HG03095 (cell line): ENCODE results near the gene MTX1.
"Not testable (repeated sequence)": the region's sequence is repeated elsewhere in the genome, so short reads cannot be mapped to it uniquely, and the experiment has no call there.

Experiments
- ATAC-seq: cut with Tn5 transposase; IDR thresholded peaks from one replicate; pipeline ENCODE4 v1.9.1; 2021; ENCODE audit warnings: moderate library complexity; ENCODE audit not compliant: unreplicated experiment

MTX1 gene

DNA sequence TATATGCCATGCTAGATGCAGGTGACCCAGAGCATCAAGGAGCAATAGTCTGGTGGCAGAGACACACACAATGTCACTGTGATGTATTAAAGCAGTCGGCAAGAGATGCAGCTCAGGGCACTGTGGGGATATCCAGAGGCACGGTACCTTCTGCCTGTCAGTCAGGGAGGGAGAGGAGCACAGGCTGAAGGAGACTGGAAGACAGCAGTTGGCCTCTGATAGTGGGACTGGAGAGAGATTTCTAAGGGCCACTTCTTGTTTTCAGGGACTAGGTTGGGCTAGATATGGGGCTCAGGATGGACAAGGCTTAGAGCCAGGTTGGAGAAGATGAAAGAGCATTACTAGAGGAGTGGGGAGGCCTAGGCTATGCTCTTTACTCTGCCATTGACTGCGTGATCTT is 22.8 kb downstream of the MTX1 start:
- ATAC-seq: not testable (repeated sequence)

GRCh38 chr1:155232001-155232978 is 23.8 kb downstream of the MTX1 start:
- ATAC-seq: not testable (repeated sequence)

DNA sequence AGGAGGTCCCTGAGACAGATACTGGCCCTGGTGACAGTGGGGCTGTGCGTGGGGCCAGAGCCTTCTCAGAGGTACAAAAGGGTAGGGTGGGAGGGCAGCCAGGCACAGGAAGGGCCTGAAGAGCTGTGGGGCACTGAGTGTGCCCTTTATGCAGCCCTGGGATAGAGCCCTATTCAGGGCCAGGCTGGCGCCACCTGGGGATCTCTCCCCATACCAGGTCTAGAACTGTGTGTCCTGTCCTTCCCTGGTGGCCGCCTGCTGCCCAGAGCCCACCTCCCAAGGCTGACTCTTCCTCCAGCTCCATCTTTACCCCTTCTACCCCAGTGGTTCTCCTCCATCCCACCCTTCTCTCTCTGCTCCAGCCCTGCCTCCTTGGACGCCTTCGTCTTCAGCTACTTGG is 25.0 kb downstream of the MTX1 start:
- ATAC-seq: not testable (repeated sequence)

DNA sequence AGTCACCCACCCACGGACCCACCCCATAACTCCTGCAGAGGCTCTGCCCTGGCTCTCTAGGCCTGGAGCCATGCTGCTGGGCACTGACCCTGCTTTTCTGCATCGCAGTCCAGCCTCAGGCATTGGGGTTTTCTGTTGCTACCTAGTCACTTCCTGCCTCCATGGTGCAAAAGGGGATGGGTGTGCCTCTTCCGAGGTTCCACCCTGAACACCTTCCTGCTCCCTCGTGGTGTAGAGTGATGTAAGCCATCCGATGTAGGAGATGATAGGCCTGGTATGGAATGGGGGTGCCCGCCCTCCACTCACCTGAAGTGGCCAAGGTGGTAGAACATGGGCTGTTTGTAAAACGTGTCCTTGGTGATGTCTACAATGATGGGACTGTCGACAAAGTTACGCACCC is 26.9 kb downstream of the MTX1 start:
- ATAC-seq: not testable (repeated sequence)

- no peak for ATAC-seq
Measured at GRCh38 chr1:155236451-155236850, 28.0 kb downstream of the MTX1 start.

- no peak for ATAC-seq
Measured at GRCh38 chr1:155241069-155241679, 32.7 kb downstream of the MTX1 start.

DNA sequence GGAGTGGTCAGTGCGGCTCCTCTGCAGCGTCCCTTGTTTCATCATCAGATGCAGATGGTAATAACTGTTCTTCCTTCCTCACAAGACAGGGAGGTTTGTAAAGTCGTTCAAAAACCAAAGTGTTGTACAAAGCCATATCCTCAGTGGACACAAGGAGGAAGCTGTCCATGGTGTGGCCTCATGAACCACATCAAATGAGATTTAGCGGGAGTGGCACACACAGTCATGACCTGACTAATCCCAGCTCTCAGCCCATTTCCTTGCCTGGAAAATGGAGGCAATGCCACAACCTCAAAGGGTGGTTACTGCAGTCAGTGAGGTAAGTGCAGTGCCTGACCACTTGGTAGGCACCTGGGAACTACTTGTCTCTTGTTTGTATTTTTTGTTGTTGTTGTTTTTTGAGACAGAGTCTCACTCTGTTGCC is 33.4 kb downstream of the MTX1 start:
- no peak for ATAC-seq

- no peak for ATAC-seq
Measured at GRCh38 chr1:155242805-155243358, 34.4 kb downstream of the MTX1 start.

GRCh38 chr1:155244368-155245162 is 36.1 kb downstream of the MTX1 start:
- ATAC-seq: peak; percentile 74

- no peak for ATAC-seq
Measured at GRCh38 chr1:155245163-155245524, 36.6 kb downstream of the MTX1 start.

DNA sequence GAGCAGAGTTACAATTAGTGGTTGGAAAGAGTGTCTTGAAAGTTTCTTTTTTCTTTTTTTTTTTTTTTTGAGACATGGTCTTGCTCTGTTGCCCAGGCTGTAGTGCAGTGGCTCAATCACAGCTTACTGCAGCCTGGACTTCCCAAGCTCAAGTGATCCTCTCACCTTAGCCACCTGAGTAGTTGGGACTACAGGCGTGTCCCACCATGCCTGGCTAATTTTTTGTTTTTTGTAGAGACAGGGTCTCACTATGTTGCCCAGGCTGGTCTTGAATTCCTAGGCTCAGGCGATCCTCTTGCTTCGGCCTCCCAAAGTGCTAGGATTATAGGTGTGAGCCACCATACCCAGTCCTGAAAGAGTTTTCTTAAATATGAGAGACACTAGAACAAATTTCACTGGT is 38.3 kb downstream of the MTX1 start:
- not testable (repeated sequence) for ATAC-seq

GRCh38 chr1:155247667-155248553 is 39.4 kb downstream of the MTX1 start:
- no peak for ATAC-seq

GRCh38 chr1:155250246-155250632 is 41.7 kb downstream of the MTX1 start:
- ATAC-seq: no peak

DNA sequence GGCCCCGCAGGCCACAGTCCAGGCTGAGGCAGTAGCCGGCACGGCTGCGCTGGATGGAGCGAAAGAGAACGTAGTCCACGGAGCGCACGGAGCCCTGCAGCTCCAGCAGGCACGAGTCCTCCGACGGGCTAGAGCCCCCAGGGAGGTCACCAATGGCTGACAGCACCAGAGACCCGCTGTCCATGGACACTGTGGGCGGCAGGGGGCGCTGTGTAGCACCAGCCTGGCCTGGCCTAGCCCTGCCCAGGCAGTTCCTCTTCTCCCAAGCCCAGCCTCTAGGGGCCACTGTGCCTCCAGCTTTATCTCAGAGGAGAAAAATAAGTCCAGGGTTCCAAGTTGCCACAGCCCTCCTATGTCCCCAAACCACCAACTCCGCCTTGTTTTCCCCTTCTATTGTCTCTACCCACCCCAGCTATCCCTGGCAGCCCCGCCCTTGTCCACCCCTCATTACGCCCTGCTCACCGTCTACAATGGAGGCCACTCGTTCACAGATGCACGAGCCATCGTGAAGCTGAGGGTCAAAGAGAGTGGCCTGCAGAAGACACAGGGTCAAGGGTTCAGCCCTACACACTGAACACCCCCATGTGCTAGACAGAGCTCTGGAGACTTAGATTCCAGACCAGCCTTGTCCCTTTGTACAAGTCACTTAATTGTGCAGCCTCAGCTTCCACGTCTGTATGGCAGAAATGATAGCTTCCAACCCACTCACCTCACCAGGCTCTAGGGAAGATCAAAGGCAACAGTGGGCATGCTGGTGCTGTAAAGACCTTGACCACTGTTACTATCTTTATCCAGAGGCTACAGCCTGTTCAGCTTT is 42.3 kb downstream of the MTX1 start:
- ATAC-seq: peak; percentile 70

GRCh38 chr1:155251566-155251965 is 43.1 kb downstream of the MTX1 start:
- ATAC-seq: no peak

- ATAC-seq: no peak
Measured at GRCh38 chr1:155253208-155253607, 44.7 kb downstream of the MTX1 start.

- ATAC-seq: no peak
Measured at GRCh38 chr1:155253797-155254196, 45.3 kb downstream of the MTX1 start.

- ATAC-seq: no peak
Measured at GRCh38 chr1:155254228-155254713, 45.8 kb downstream of the MTX1 start.

DNA sequence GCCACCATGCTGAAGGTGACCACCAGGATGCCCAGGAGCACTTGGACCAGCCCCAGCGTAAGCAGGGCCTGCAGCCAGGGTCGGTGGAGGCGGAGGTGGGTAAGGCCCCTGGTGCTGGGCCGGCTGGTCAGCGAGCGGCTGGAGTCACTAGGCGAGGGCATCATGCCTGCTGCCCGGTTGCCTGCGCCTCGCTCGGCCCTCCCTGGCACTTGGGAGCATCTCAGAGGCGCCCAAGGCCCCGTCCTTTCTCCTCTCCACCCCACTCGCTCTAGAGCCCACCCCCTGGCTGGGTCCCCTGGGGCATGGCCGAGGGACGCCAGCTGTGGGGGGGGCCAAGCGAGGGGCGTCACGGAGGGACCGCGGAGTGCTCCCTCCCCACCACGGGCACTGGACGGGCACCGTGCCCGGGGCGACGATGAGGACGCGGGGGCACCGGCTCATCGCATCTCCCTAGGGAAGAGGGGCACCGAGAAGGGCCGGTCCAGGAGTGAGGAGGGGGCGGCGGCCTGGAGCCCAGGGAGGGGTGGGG is 46.3 kb downstream of the MTX1 start:
- ATAC-seq: peak; percentile 3
